ENCODE data around the gene MPO. TPM values are rescaled to one million over a fixed set of nuclear protein-coding genes. Genes with fewer than 3 reads are reported as not detected.

Gene MPO
- total and polyA plus RNA-seq, 9 of the 15 experiments (the other 6 are each of a cell fraction or from before 2014, with no cell fraction given): 0.04 to 0.47 (median 0.39) TPM; not detected in 6

GRCh38 chr17:58229881-58230280 lies 50.9 kb downstream of the MPO start (continued):
- TF ChIP-seq CHD7 (IDR thresholded peaks at IDR 0.05; ENCODE audit: low read depth, low read length) (no peak), FOXJ2 (tag; IDR thresholded peaks at IDR 0.05) (no peak), TRIM28 (IDR thresholded peaks at IDR 0.05) (no peak)
